Measurements from ENCODE around the gene PHLDA3.
"Not testable (repeated sequence)": the region's sequence is repeated elsewhere in the genome, so short reads cannot be mapped to it uniquely, and the experiment has no call there.

The PHLDA3 gene

GRCh38 chr1:201486187-201486586 is 17.2 kb upstream of the PHLDA3 start:
- no peak for DNase-seq (ENCODE audit: low read depth)

- no peak for DNase-seq (ENCODE audit: low read depth)
Measured at GRCh38 chr1:201485184-201485774, 16.3 kb upstream of the PHLDA3 start.

GRCh38 chr1:201483373-201483949 is 14.5 kb upstream of the PHLDA3 start:
- DNase-seq (ENCODE audit: low read depth): no peak

- DNase-seq (ENCODE audit: low read depth): no peak
Measured at GRCh38 chr1:201482755-201483154, 13.8 kb upstream of the PHLDA3 start.

GRCh38 chr1:201481761-201482493 is 12.9 kb upstream of the PHLDA3 start:
- peak; percentile 85 for DNase-seq (ENCODE audit: low read depth)

- DNase-seq (ENCODE audit: low read depth): no peak
Measured at GRCh38 chr1:201481004-201481380, 12.0 kb upstream of the PHLDA3 start.

GRCh38 chr1:201480231-201481003 is 11.4 kb upstream of the PHLDA3 start:
- DNase-seq (ENCODE audit: low read depth): peak; percentile 77

GRCh38 chr1:201479201-201479730 is 10.3 kb upstream of the PHLDA3 start:
- no peak for DNase-seq (ENCODE audit: low read depth)

GRCh38 chr1:201478666-201479065 is 9.7 kb upstream of the PHLDA3 start:
- not testable (repeated sequence) for DNase-seq (ENCODE audit: low read depth)

GRCh38 chr1:201476670-201477344 is 7.8 kb upstream of the PHLDA3 start:
- no peak for DNase-seq (ENCODE audit: low read depth)

- DNase-seq (ENCODE audit: low read depth): no peak
Measured at GRCh38 chr1:201475915-201476669, 7.1 kb upstream of the PHLDA3 start.

GRCh38 chr1:201475130-201475529 is 6.1 kb upstream of the PHLDA3 start:
- peak; percentile 48 for DNase-seq (ENCODE audit: low read depth)

- no peak for DNase-seq (ENCODE audit: low read depth)
Measured at GRCh38 chr1:201473296-201473695, 4.3 kb upstream of the PHLDA3 start.

GRCh38 chr1:201472321-201472720 is 3.3 kb upstream of the PHLDA3 start:
- DNase-seq (ENCODE audit: low read depth): not testable (repeated sequence)

GRCh38 chr1:201471772-201472171 is 2.8 kb upstream of the PHLDA3 start:
- peak; percentile 55 for DNase-seq (ENCODE audit: low read depth)

- DNase-seq (ENCODE audit: low read depth): no peak
Measured at GRCh38 chr1:201470581-201470980, 1.6 kb upstream of the PHLDA3 start.

- DNase-seq (ENCODE audit: low read depth): no peak
Measured at GRCh38 chr1:201469645-201470074, 672 bp upstream of the PHLDA3 start.

- DNase-seq (ENCODE audit: low read depth): peak; percentile 62
Measured at GRCh38 chr1:201468501-201468843, 516 bp downstream of the PHLDA3 start.

- DNase-seq (ENCODE audit: low read depth): no peak
Measured at GRCh38 chr1:201466492-201466891, 2.5 kb downstream of the PHLDA3 start.

GRCh38 chr1:201465698-201466290 is 3.2 kb downstream of the PHLDA3 start:
- DNase-seq (ENCODE audit: low read depth): no peak

- DNase-seq (ENCODE audit: low read depth): peak; percentile 56
Measured at GRCh38 chr1:201463071-201463552, 5.9 kb downstream of the PHLDA3 start.

All from ELR (cell line).